ENCODE measurements around the gene PIK3CD.
"Not testable (repeated sequence)": the region's sequence is repeated elsewhere in the genome, so short reads cannot be mapped to it uniquely, and the experiment has no call there.

Gene PIK3CD

GRCh38 chr1:9654051-9654833, 2.7 kb downstream of the PIK3CD start:
- DNase-seq (ENCODE audit: low read depth, low spot score) = no peak

- no peak for DNase-seq (ENCODE audit: low read depth, low spot score)
These were observed 3.5 kb downstream of the PIK3CD start for GRCh38 chr1:9654834-9655723.

- no peak for DNase-seq (ENCODE audit: low read depth, low spot score)
These were observed 4.3 kb downstream of the PIK3CD start for GRCh38 chr1:9655836-9656235.

- no peak for DNase-seq (ENCODE audit: low read depth, low spot score)
These were observed 6.0 kb downstream of the PIK3CD start for GRCh38 chr1:9657521-9658032.

- DNase-seq (ENCODE audit: low read depth, low spot score) = no peak
These were observed 6.7 kb downstream of the PIK3CD start for GRCh38 chr1:9658199-9658598.

- no peak for DNase-seq (ENCODE audit: low read depth, low spot score)
These were observed 7.8 kb downstream of the PIK3CD start for GRCh38 chr1:9659328-9659727.

GRCh38 chr1:9663257-9663656, 11.7 kb downstream of the PIK3CD start:
- no peak for DNase-seq (ENCODE audit: low read depth, low spot score)

- no peak for DNase-seq (ENCODE audit: low read depth, low spot score)
These were observed 13.7 kb downstream of the PIK3CD start for GRCh38 chr1:9665193-9665592.

- no peak for DNase-seq (ENCODE audit: low read depth, low spot score)
These were observed 16.5 kb downstream of the PIK3CD start for GRCh38 chr1:9668080-9668479.

GRCh38 chr1:9670085-9670484, 18.6 kb downstream of the PIK3CD start:
- DNase-seq (ENCODE audit: low read depth, low spot score) = no peak

- no peak for DNase-seq (ENCODE audit: low read depth, low spot score)
These were observed 20.0 kb downstream of the PIK3CD start for GRCh38 chr1:9671377-9672140.

GRCh38 chr1:9672444-9672843, 20.9 kb downstream of the PIK3CD start:
- DNase-seq (ENCODE audit: low read depth, low spot score) = no peak

- no peak for DNase-seq (ENCODE audit: low read depth, low spot score)
These were observed 23.9 kb downstream of the PIK3CD start for GRCh38 chr1:9675393-9675792.

- DNase-seq (ENCODE audit: low read depth, low spot score) = not testable (repeated sequence)
These were observed 24.6 kb downstream of the PIK3CD start for GRCh38 chr1:9676128-9676527.

- no peak for DNase-seq (ENCODE audit: low read depth, low spot score)
These were observed 25.4 kb downstream of the PIK3CD start for GRCh38 chr1:9676815-9677393.

GRCh38 chr1:9680091-9680490, 28.6 kb downstream of the PIK3CD start:
- no peak for DNase-seq (ENCODE audit: low read depth, low spot score)

- no peak for DNase-seq (ENCODE audit: low read depth, low spot score)
These were observed 29.3 kb downstream of the PIK3CD start for GRCh38 chr1:9680828-9681227.

- no peak for DNase-seq (ENCODE audit: low read depth, low spot score)
These were observed 33.3 kb downstream of the PIK3CD start for GRCh38 chr1:9684801-9685200.

- no peak for DNase-seq (ENCODE audit: low read depth, low spot score)
These were observed 35.8 kb downstream of the PIK3CD start for GRCh38 chr1:9687120-9687873.

GRCh38 chr1:9687874-9688582, 36.5 kb downstream of the PIK3CD start:
- DNase-seq (ENCODE audit: low read depth, low spot score) = no peak

Data from iPS DF 19.7 (cell line).